GM18508 (cell line): ENCODE data around the gene LRCH2.
"Not testable (repeated sequence)": the region's sequence is repeated elsewhere in the genome, so short reads cannot be mapped to it uniquely, and the experiment has no call there.

ENCODE experiments used
- ATAC-seq: cut with Tn5 transposase; IDR thresholded peaks from one replicate; pipeline ENCODE4 v1.9.1; 2021; ENCODE audit warnings: moderate number of reproducible peaks; ENCODE audit not compliant: insufficient read depth, unreplicated experiment

The LRCH2 gene, protein sequence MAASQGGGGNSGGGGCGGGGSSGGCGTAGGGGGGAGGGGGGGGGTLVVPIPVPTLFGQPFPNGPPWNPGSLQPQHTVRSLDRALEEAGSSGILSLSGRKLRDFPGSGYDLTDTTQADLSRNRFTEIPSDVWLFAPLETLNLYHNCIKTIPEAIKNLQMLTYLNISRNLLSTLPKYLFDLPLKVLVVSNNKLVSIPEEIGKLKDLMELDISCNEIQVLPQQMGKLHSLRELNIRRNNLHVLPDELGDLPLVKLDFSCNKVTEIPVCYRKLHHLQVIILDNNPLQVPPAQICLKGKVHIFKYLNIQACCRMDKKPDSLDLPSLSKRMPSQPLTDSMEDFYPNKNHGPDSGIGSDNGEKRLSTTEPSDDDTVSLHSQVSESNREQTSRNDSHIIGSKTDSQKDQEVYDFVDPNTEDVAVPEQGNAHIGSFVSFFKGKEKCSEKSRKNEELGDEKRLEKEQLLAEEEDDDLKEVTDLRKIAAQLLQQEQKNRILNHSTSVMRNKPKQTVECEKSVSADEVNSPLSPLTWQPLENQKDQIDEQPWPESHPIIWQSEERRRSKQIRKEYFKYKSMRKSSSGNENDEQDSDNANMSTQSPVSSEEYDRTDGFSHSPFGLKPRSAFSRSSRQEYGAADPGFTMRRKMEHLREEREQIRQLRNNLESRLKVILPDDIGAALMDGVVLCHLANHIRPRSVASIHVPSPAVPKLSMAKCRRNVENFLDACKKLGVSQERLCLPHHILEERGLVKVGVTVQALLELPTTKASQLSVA

GRCh38 chrX:115233497-115234455 is at the start of gene LRCH2:
LRCH2 (minus strand) TSS chrX:115234096; CDS start chrX:115234041, 55 bp downstream.
- no peak for ATAC-seq

GRCh38 chrX:115269051-115269683 is 35.3 kb upstream of the LRCH2 start:
- no peak for ATAC-seq

DNA sequence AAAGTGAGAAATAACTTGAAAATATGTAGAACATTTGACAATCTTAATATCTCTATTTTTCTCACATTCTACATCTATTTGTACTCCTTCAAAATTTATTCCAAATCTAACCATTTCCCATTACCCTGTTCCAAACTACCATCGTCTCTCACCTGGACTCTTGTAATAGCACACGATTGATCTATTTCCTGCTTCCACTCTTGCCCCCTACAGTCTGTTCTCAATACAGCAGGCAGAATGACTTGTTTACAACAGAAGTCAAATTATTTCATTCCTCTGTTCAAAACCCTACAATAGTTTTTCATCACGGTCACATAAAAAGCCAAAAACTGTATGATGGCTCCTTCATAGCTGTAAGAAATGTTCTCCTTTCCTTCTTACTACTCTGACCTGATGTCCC is 34.5 kb upstream of the LRCH2 start:
- no peak for ATAC-seq

DNA sequence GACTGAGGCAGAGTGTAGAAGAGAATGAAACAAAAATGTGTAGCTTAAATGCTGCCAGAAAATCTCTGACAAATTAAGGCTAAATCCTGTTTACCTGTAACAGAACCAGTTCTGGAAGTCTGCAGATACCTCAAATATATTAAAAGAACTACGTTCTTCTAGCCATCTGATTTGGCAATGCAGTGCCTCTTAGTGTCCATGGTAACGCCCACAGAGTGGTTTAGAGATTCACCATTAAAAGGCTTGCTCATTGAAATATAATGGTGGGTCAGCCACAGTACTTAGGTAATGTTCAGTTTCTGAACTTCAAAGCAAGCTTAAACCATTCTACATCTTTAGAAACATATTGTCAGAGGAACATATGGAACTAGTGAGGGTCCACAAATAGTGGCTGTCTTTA is 32.4 kb upstream of the LRCH2 start:
- ATAC-seq, result no peak

- ATAC-seq, result no peak
Measured at GRCh38 chrX:115264009-115264408, 30.1 kb upstream of the LRCH2 start.

- ATAC-seq, result no peak
Measured at GRCh38 chrX:115261148-115261547, 27.3 kb upstream of the LRCH2 start.

DNA sequence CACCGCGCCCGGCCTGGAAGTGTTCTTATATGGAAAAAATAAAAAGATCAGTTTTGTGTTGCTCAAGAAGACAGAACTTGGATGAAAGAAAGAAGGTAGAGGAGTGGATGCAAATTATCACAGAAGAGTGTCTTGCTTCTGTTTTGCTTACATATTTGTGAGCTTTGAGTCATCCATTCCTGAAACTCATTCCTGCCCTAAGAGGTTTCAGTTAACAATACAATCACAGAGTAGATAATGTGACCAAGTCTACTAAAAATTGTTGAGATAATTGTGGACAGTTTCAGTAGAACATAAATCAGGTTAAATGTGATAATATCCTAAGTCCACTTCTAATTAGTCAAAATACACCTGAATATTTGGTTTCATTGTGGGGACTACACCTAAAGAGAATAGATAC is 26.4 kb upstream of the LRCH2 start:
- no peak for ATAC-seq

- no peak for ATAC-seq
Measured at GRCh38 chrX:115259238-115259875, 25.5 kb upstream of the LRCH2 start.

- no peak for ATAC-seq
Measured at GRCh38 chrX:115257711-115258110, 23.8 kb upstream of the LRCH2 start.

GRCh38 chrX:115255003-115255402 is 21.1 kb upstream of the LRCH2 start:
- ATAC-seq, result no peak

DNA sequence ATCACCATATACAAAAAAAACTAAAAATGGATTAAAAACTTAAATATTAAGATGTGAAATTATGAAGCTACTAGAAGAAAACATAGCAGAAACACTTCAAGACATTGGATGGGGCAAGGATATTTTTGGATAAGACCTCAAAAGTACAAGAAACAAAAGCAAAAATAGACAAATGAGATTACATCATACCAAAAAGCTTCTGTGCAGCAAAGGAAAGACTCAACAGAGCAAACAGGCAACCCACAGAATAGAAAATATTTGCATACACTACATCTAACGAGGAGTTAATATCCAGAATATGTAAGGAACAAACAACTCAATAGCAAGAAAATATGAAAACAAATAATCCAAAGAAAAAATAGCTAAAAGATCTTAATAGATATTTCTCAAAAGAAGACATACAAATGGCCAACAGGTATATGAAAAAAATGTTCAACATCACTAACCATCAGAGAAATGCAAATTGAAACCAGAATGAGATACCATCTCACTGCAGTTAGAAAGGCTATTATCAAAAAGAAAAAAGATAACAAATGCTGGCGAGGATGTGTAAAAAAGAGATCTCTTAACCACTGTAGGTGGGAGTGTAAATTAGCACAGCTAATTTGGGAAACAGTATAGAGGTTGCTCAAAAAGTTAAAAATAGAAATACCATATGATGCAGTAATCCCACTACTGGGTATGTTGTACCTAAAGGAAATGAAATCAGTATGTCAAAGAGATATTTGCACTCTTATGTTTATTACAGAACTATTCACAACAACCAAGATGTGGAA is 17.8 kb upstream of the LRCH2 start:
- ATAC-seq, result no peak

GRCh38 chrX:115237056-115237455 is 3.2 kb upstream of the LRCH2 start:
- no peak for ATAC-seq

- ATAC-seq, result no peak
Measured at GRCh38 chrX:115236560-115236959, 2.7 kb upstream of the LRCH2 start.

GRCh38 chrX:115234461-115234860 is 565 bp upstream of the LRCH2 start:
- ATAC-seq, result no peak

DNA sequence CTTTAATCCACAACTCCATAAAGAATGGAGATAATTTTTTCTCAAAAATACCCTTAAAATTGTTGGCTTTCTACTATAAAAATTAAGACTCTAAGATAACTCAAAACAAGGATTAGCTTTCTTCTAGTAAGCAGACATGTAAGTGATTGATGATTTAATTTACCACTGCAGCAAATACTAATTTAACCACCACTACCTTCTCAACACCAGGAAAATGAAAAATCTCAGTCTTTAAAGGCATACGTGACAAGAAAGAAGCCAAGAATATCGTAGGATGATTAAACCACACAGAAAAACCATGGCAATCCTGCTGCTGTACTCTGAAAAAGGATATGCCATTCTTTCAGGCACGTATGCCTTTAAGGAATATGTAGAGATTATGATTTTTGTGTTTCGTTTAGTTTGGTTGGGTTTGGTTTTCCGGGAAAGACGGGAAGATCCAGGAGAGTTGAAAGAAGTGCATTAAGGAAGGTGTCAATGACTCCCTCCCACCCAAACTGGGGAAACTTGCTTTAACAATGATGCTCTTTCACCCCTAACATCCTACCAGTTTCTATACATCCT is 881 bp downstream of the LRCH2 start:
- no peak for ATAC-seq

- ATAC-seq, result no peak
Measured at GRCh38 chrX:115229337-115230003, 4.4 kb downstream of the LRCH2 start.

GRCh38 chrX:115226929-115227328 is 7.0 kb downstream of the LRCH2 start:
- ATAC-seq, result no peak

GRCh38 chrX:115217346-115217745 is 16.6 kb downstream of the LRCH2 start:
- not testable (repeated sequence) for ATAC-seq
